Measurements from ENCODE around the gene DOK7.

Gene DOK7

GRCh38 chr4:3422241-3422801 is 40.8 kb upstream of the DOK7 start:
- H3K4me3 ChIP-seq (ENCODE audit: low read length), result no peak overlapping the region
- DNase-seq (ENCODE audit: low read depth), result no peak
- no peak for TF ChIP-seq CTCF (conservative IDR thresholded peaks at IDR 0.05; ENCODE audit: low read length)

GRCh38 chr4:3422808-3423297 is 40.3 kb upstream of the DOK7 start:
- no peak overlapping the region for H3K4me3 ChIP-seq (ENCODE audit: low read length)
- no peak for TF ChIP-seq CTCF (conservative IDR thresholded peaks at IDR 0.05; ENCODE audit: low read length)
- DNase-seq (ENCODE audit: low read depth), result no peak

- TF ChIP-seq CTCF (conservative IDR thresholded peaks at IDR 0.05; ENCODE audit: low read length), result no peak
- DNase-seq (ENCODE audit: low read depth), result no peak
- H3K4me3 ChIP-seq (ENCODE audit: low read length), result no peak overlapping the region
Measured at GRCh38 chr4:3423406-3423805, 39.7 kb upstream of the DOK7 start.

- no peak for TF ChIP-seq CTCF (conservative IDR thresholded peaks at IDR 0.05; ENCODE audit: low read length)
- H3K4me3 ChIP-seq (ENCODE audit: low read length), result no peak overlapping the region
- DNase-seq (ENCODE audit: low read depth), result no peak
Measured at GRCh38 chr4:3423952-3424351, 39.2 kb upstream of the DOK7 start.

- DNase-seq (ENCODE audit: low read depth), result no peak
- TF ChIP-seq CTCF (conservative IDR thresholded peaks at IDR 0.05; ENCODE audit: low read length), result no peak
Measured at GRCh38 chr4:3424522-3425095, 38.5 kb upstream of the DOK7 start.

GRCh38 chr4:3426465-3427133 is 36.5 kb upstream of the DOK7 start:
- no peak for TF ChIP-seq CTCF (conservative IDR thresholded peaks at IDR 0.05; ENCODE audit: low read length)
- DNase-seq (ENCODE audit: low read depth), result no peak
- H3K4me3 ChIP-seq (ENCODE audit: low read length), result no peak overlapping the region

More at GRCh38 chr4:3424522-3425095, 38.5 kb upstream of the DOK7 start:
- no peak overlapping the region for H3K4me3 ChIP-seq (ENCODE audit: low read length)

- no peak for DNase-seq (ENCODE audit: low read depth)
- H3K4me3 ChIP-seq (ENCODE audit: low read length), result no peak overlapping the region
- no peak for TF ChIP-seq CTCF (conservative IDR thresholded peaks at IDR 0.05; ENCODE audit: low read length)
Measured at GRCh38 chr4:3427134-3427476, 36.0 kb upstream of the DOK7 start.
